ENCODE data around the gene IL1RAP. TPM values are rescaled to one million over a fixed set of nuclear protein-coding genes. Genes with fewer than 3 reads are reported as not detected.

IL1RAP gene
- total and polyA plus RNA-seq, 7 donors = 0.70 to 6.3 (median 4.0) TPM

GRCh38 chr3:190566043-190566933 lies 52.4 kb downstream of the IL1RAP start:
- H3K4me3 ChIP-seq = no peak overlapping the region
- peak overlapping the region; percentile 71 for H3K27ac ChIP-seq
- WGBS, 3 donors = 26 to 40% (median 29%) methylated on average over 6 of the region's 6 CpGs
- no peaks in the 10 kb centered on the region for H3K4me1 ChIP-seq
- no peak for TF ChIP-seq CTCF (IDR thresholded peaks at IDR 0.05)
- no peaks in the 10 kb centered on the region for H3K27me3 ChIP-seq (ENCODE audit: insufficient read depth in 3 of 3, low read length in 2 of 3)
- H3K36me3 ChIP-seq (ENCODE audit: insufficient read depth in 1 of 2, low read depth in 1 of 2) = no peaks in the 10 kb centered on the region
- intact Hi-C loops (cut with DNase I) = no loop called here
- peak; percentile 87 to 95 (median 92) for ATAC-seq
- DNase-seq = peak; percentile 74 to 80
- H3K9me3 ChIP-seq = no peaks in the 10 kb centered on the region

- ATAC-seq = no peak
- WGBS, 3 donors = 26 to 45% (median 27%) methylated on average over 2 of the region's 2 CpGs
Observed at GRCh38 chr3:190568036-190568435, 54.2 kb downstream of the IL1RAP start.

GRCh38 chr3:190574473-190574872 lies 60.6 kb downstream of the IL1RAP start:
- ATAC-seq (no peak), DNase-seq (no peak)
- no peak for TF ChIP-seq CTCF (IDR thresholded peaks at IDR 0.05)
- Histone ChIP-seq H3K9me3 (no peaks in the 10 kb centered on the region), H3K27ac (no peak overlapping the region), H3K4me3 (no peak overlapping the region), H3K4me1 (no peaks in the 10 kb centered on the region), H3K36me3 (ENCODE audit: insufficient read depth in 1 of 2, low read depth in 1 of 2) (no peaks in the 10 kb centered on the region), H3K27me3 (ENCODE audit: insufficient read depth in 3 of 3, low read length in 2 of 3) (no peaks in the 10 kb centered on the region)
- 23 to 62% (median 29%) methylated on average over 2 of the region's 2 CpGs for WGBS, 3 donors
- intact Hi-C loops (cut with DNase I) = no loop called here

More at GRCh38 chr3:190568036-190568435, 54.2 kb downstream of the IL1RAP start:
- DNase-seq = no peak
- no peak for TF ChIP-seq CTCF (IDR thresholded peaks at IDR 0.05)
- Histone ChIP-seq H3K36me3 (ENCODE audit: insufficient read depth in 1 of 2, low read depth in 1 of 2) (no peaks in the 10 kb centered on the region), H3K4me3 (no peak overlapping the region), H3K9me3 (no peaks in the 10 kb centered on the region), H3K4me1 (no peaks in the 10 kb centered on the region), H3K27ac (no peak overlapping the region), H3K27me3 (ENCODE audit: insufficient read depth in 3 of 3, low read length in 2 of 3) (no peaks in the 10 kb centered on the region)
- intact Hi-C loops (cut with DNase I) = no loop called here

GRCh38 chr3:190575437-190576185 lies 61.7 kb downstream of the IL1RAP start:
- no peaks in the 10 kb centered on the region for H3K4me1 ChIP-seq
- H3K27ac ChIP-seq = no peak overlapping the region
- no peak overlapping the region for H3K4me3 ChIP-seq
- 84 to 87% (median 84%) methylated on average over 7 of the region's 7 CpGs for WGBS, 3 donors
- no peaks in the 10 kb centered on the region for H3K27me3 ChIP-seq (ENCODE audit: insufficient read depth in 3 of 3, low read length in 2 of 3)
- no peak for TF ChIP-seq CTCF (IDR thresholded peaks at IDR 0.05)
- intact Hi-C loops (cut with DNase I) = no loop called here
- DNase-seq = no peak
- no peak for ATAC-seq
- H3K9me3 ChIP-seq = no peaks in the 10 kb centered on the region
- no peaks in the 10 kb centered on the region for H3K36me3 ChIP-seq (ENCODE audit: insufficient read depth in 1 of 2, low read depth in 1 of 2)
